ENCODE measurements around the gene ANKRD11. TPM values are rescaled to one million over a fixed set of nuclear protein-coding genes. Genes with fewer than 3 reads are reported as not detected.
"Not testable (repeated sequence)": the region's sequence is repeated elsewhere in the genome, so short reads cannot be mapped to it uniquely, and the experiment has no call there.

Gene ANKRD11
- total RNA-seq, 1 donor from 2014 or later, result 165 TPM

DNA sequence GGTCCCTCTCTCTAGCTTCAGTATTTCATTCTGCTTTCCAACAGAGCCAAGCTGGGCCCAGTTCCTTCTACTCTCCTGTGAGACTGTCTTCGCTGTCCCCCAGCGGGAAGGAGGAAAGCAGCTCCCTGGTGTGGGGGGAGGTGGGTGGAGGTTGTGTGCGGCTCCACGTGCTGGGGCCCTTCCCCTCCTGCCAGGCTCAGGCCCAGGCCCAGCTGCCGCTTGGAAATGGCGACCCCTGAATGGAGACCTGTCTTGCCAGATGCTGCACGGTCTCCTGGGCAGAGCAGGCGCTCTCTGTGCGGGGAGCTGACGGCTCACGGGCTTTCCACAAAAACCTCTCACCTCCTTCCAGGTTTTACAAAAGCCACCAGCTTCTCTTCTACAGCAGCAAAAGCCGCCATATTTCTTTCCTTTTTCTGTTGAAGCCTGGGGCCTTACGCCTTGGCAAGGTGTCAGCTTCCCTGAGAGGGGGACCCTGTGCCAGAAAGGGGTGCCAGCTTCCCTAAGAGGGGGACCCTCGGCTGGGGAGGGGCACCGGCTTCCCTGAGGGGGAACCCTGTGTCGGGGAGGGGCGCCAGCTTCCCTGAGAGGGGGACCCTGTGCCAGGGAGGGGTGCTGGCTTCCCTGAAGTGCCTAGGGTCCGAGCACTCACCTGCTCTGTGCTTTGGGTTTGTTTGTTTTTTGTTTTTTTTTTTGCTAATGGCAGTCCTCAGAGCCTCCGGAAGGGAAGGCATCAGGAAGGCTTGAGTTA is 225.4 kb downstream of the ANKRD11 start:
- TF ChIP-seq, protein P1, sequence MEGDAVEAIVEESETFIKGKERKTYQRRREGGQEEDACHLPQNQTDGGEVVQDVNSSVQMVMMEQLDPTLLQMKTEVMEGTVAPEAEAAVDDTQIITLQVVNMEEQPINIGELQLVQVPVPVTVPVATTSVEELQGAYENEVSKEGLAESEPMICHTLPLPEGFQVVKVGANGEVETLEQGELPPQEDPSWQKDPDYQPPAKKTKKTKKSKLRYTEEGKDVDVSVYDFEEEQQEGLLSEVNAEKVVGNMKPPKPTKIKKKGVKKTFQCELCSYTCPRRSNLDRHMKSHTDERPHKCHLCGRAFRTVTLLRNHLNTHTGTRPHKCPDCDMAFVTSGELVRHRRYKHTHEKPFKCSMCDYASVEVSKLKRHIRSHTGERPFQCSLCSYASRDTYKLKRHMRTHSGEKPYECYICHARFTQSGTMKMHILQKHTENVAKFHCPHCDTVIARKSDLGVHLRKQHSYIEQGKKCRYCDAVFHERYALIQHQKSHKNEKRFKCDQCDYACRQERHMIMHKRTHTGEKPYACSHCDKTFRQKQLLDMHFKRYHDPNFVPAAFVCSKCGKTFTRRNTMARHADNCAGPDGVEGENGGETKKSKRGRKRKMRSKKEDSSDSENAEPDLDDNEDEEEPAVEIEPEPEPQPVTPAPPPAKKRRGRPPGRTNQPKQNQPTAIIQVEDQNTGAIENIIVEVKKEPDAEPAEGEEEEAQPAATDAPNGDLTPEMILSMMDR (IDR thresholded peaks at IDR 0.05; ENCODE audit: unreplicated experiment), result no peak
- Mint-ChIP-seq H3K27me3 (ENCODE audit: unreplicated experiment) (peaks cover 14% of the 10 kb centered on the region), H3K36me3 (ENCODE audit: low read depth, unreplicated experiment) (peaks cover 15% of the 10 kb centered on the region), H3K4me3 (ENCODE audit: unreplicated experiment) (no peak overlapping the region), H3K9me3 (ENCODE audit: unreplicated experiment) (no peaks in the 10 kb centered on the region), H3K27ac (ENCODE audit: unreplicated experiment) (no peak overlapping the region), H3K4me1 (ENCODE audit: unreplicated experiment) (no peaks in the 10 kb centered on the region)
- no peak for DNase-seq (ENCODE audit: low spot score)

DNA sequence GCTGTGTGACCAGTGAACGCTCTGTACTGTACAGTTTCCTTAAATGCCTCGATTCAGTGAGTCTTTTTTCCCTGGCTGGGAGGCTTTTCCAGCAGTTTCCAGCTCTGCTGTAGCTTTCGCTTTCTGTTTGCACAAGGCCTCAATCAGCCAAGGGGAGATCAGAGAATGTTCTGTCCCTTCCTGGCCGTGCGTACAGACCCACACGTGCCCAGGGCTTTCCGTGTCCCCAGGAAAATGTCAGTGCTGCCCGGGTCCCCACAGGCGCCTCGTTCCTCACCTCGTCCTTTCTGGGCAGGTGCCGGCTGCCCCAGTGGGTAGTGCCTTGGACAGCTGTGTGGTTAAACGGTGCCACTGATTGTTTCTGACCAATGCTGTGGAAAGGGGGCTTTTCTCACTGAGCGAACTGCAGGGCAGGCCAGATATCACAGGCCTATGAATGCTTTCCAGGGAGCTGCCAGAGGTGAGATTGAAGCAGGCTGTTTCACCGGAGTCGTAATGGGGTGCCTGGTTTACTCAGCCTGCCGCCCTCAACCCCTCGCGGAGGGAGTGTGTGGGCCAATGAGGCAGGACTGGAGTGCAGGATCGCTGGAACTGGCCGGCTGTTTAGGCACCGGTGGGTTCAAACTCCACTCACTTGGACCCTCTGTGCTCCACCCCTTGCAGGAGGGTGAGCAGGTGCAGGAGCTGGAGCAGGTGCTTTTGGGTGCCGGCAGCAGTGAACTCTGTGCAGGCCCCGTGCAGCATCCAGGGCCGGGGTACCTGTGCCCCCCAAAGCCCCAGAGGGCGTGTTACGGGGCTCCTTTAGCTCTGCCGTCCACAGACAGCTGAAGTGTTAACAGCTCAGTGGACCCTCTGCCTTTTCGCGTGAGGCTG is 228.4 kb downstream of the ANKRD11 start:
- TF ChIP-seq, protein P1 (IDR thresholded peaks at IDR 0.05; ENCODE audit: unreplicated experiment), result no peak
- Mint-ChIP-seq H3K27ac (ENCODE audit: unreplicated experiment) (no peak overlapping the region), H3K27me3 (ENCODE audit: unreplicated experiment) (peaks cover 15% of the 10 kb centered on the region), H3K36me3 (ENCODE audit: low read depth, unreplicated experiment) (peaks cover 10% of the 10 kb centered on the region), H3K4me1 (ENCODE audit: unreplicated experiment) (peaks cover 9% of the 10 kb centered on the region), H3K4me3 (ENCODE audit: unreplicated experiment) (no peak overlapping the region), H3K9me3 (ENCODE audit: unreplicated experiment) (no peaks in the 10 kb centered on the region)
- no peak for DNase-seq (ENCODE audit: low spot score)

DNA sequence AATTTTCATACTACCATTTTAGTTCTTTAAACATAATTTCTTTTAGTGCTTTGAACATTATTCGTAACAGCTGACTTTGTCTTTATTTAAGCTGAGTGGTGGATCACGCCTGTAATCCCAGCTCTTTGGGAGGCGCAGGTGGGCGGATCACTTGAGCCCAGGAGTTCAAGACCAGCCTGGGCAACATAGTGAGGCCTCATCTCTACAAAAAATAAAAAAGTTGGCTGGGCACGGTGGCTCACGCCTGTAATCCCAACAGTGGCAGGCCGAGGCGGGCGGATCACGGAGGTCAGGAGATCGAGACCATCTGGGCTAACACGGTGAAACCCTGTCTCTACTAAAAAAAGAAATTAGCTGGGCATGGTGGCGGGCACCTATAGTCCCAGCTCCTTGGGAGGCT is 230.5 kb downstream of the ANKRD11 start:
- DNase-seq (ENCODE audit: low spot score); H3K27ac Mint-ChIP-seq (ENCODE audit: unreplicated experiment); H3K4me3 Mint-ChIP-seq (ENCODE audit: unreplicated experiment); H3K36me3 Mint-ChIP-seq (ENCODE audit: low read depth, unreplicated experiment); H3K9me3 Mint-ChIP-seq (ENCODE audit: unreplicated experiment): not testable (repeated sequence)
- Mint-ChIP-seq H3K27me3 (ENCODE audit: unreplicated experiment) (peaks cover 18% of the 10 kb centered on the region), H3K4me1 (ENCODE audit: unreplicated experiment) (peaks cover 15% of the 10 kb centered on the region)

DNA sequence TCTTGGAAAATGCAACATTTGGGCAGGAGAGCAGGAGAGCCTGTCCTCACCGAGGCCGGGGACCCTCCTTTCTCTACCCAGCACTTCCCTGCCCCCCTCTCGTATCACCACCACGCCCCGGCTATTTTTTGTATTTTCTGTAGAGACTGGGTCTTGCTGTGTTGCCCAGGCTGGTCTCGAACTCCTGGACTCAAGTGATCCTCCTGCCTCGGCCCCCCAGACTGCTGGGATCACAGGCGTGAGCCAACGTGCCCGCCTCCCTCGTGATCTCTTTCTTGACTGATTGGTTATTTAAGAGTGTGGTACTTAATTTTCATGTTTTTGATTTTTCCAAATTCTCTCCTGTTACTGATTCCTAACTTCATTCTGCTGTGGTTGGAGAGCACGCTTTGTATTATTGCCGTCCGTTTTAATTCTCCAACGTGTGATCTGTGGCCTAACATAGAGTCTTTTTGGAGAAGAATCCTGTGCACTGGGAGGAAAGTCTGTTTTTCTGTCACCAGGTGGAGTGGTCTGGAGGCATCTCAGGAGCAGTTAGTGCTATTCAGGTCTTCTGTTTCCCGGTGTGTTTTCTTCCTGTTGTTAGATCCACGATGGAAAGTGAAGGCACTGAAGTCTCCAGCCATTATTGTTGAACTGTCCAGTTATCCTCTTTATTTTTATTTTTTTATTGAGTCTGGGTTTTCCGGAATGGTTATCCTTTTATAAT is 232.4 kb downstream of the ANKRD11 start:
- TF ChIP-seq, protein P1 (IDR thresholded peaks at IDR 0.05; ENCODE audit: unreplicated experiment), result no peak
- peaks cover 21% of the 10 kb centered on the region for H3K4me1 Mint-ChIP-seq (ENCODE audit: unreplicated experiment)
- H3K4me3 Mint-ChIP-seq (ENCODE audit: unreplicated experiment), result peak overlapping the region; percentile 24
- H3K27me3 Mint-ChIP-seq (ENCODE audit: unreplicated experiment), result peaks cover 13% of the 10 kb centered on the region
- H3K36me3 Mint-ChIP-seq (ENCODE audit: low read depth, unreplicated experiment), result peaks cover 5% of the 10 kb centered on the region
- no peak for DNase-seq (ENCODE audit: low spot score)
- no peaks in the 10 kb centered on the region for H3K9me3 Mint-ChIP-seq (ENCODE audit: unreplicated experiment)
- no peak overlapping the region for H3K27ac Mint-ChIP-seq (ENCODE audit: unreplicated experiment)

DNA sequence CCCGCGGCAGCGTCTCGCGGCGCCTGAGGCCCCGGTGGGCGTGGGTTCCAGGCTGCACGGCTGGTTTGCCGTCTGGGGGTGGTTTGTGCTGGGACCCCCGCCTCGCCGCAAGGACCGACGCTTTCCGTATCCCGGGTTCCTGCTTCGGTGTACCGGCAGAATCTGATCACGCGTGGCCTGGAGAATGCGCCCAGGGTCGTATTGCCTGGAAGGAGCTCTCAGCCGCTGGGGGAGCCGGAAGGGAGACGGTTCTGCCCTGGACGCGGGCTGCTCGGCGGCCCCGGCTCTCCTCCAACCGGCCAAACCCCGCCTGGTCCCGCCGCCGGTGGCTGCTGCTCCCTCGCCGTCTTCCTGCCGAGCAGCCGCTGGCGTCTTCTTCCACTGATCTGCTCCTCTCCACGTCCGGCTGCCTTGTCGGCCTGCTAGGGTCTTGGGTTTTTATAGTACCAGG is 233.1 kb downstream of the ANKRD11 start:
- Mint-ChIP-seq H3K4me3 (ENCODE audit: unreplicated experiment) (peak overlapping the region; percentile 18), H3K9me3 (ENCODE audit: unreplicated experiment) (no peaks in the 10 kb centered on the region), H3K4me1 (ENCODE audit: unreplicated experiment) (peaks cover 21% of the 10 kb centered on the region), H3K27ac (ENCODE audit: unreplicated experiment) (no peak overlapping the region), H3K36me3 (ENCODE audit: low read depth, unreplicated experiment) (peaks cover 5% of the 10 kb centered on the region), H3K27me3 (ENCODE audit: unreplicated experiment) (peaks cover 8% of the 10 kb centered on the region)
- DNase-seq (ENCODE audit: low spot score), result peak; percentile 50
- TF ChIP-seq, protein P1 (IDR thresholded peaks at IDR 0.05; ENCODE audit: unreplicated experiment), result no peak
